ENCODE data around the gene RAD51B.

The RAD51B gene

DNA sequence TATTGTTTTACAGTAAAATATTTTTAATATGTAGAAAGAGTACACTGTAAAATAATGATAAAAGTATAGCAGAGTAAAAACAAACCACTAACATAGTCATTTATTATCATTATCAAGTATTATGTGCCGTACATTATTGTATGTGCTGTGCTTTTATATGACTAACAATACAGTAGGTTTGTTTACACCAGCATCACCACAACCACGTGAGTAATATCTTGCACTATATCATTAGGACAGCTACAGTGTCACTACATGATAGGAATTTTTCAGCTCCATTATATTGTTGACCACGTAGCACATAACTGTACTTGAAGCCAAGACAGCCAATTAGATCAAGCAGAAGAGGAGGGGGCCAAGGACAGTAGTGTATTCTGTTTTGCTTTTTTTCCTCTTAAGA, 415.4 kb downstream of the RAD51B start:
- DNase-seq (ENCODE audit: low read depth): no peak

DNA sequence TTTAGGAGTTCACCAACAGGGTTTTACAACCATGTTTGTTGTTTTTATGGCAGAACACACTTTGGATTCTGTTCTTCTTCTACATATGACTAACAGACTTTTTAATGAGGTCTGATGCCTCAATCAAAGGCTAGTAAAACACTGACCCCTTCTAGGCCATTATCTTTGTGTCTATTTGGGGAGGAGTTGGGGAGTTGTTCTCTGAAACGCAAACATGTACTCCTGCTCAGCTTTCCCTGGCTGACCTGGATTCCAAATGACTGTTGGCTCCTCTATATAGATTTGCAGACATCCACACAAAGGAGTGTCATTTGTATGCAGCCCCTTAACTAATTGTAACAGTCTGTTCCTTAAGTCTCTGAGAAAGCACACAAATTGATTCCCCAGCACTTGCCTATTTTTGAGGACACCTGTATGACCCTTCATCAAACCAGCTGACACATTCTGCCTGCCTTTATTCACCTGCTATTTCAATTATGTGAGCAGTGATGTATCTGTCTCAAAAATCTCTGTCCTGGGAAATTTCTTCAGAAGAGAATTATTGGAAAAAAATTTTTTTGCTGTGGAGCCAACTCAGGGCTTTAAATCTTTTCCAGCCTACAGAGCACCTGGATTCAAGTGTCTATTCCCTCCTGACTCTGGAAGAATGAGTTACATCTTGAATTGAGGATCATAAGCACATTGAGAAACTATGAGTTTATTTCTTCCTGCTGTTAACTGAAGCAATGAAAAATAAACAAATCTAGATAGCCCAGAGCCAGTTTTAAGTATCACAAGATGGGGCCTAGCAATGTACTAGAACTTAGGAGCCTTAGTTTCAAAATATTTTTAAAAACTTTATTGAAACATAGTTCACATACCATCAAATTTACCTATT, 417.2 kb downstream of the RAD51B start:
- DNase-seq (ENCODE audit: low read depth): no peak

- DNase-seq (ENCODE audit: low read depth): no peak
Measured at GRCh38 chr14:68238551-68238950, 419.0 kb downstream of the RAD51B start.

GRCh38 chr14:68238976-68239375, 419.4 kb downstream of the RAD51B start:
- DNase-seq (ENCODE audit: low read depth): no peak

- DNase-seq (ENCODE audit: low read depth): no peak
Measured at GRCh38 chr14:68239988-68240771, 420.6 kb downstream of the RAD51B start.

- DNase-seq (ENCODE audit: low read depth): no peak
Measured at GRCh38 chr14:68241862-68242487, 422.4 kb downstream of the RAD51B start.

DNA sequence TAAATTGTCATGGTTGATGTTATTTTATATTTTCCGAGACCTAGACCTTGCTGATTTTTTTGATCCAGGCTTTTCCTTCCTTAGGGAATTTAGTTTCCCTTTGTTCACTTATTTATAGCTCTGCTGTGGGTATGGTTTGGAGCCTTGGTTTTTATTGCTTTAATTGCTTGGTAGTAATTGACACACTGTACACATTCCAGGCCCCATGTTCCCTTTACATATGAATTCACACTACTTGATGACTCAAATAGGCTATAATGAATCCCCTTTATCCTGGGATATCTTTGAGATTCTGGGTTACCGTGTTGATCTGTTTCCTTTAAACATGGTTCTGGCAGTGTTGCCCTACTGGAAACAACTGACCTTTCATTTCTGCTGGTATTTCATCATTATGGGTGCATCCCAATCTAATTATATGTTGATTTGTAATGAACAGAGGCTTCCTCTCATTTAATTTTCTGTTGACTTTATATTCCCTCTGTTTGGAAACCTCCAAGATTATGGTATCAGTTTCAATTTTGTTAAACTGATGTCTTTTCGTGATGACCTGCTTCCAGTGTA, 424.0 kb downstream of the RAD51B start:
- DNase-seq (ENCODE audit: low read depth): no peak

GRCh38 chr14:68244262-68244980, 424.8 kb downstream of the RAD51B start:
- DNase-seq (ENCODE audit: low read depth): no peak

DNA sequence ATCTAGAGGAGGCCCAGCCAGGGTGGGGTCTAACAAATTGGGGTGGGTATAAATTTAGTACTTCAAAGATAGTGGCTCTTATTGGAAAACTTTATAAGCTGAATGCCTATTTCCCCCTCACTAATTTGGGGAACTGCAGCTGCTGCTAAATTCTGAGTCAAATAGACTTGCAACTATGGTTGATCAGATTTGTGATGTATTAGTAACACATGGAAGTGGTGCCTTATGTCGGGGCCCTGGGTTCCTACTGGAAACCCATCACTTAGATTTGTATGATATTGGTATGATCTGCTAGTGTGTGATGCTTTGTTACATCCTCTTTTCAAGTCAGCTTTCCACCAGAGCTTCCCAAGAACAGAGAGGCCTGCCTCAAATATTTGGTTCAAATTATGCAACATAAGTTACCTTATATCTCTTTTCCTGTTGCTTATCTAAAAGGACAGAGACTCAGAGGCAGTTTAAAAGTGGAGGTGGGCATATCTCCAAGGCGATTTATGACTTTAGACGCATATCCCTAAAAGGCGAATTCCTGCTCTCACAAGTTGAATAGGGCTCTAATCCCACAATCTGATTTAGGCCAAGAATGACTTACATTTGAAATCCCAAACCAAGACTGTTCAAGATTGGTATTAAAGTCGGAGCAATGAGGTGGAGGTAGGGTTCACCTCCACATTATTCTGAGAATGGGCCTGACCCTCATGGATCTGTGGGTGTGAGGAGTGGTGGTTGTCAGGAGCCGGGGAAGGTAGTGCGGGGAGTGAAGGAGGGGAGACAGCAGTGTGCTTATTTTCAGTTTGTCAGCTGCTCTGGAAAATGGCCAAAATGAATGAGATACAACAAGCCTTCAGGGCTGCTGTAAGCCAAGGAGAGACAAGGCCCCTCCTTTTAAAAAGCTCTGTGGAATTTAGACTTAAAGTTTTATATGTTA, 425.8 kb downstream of the RAD51B start:
- DNase-seq (ENCODE audit: low read depth): no peak

DNA sequence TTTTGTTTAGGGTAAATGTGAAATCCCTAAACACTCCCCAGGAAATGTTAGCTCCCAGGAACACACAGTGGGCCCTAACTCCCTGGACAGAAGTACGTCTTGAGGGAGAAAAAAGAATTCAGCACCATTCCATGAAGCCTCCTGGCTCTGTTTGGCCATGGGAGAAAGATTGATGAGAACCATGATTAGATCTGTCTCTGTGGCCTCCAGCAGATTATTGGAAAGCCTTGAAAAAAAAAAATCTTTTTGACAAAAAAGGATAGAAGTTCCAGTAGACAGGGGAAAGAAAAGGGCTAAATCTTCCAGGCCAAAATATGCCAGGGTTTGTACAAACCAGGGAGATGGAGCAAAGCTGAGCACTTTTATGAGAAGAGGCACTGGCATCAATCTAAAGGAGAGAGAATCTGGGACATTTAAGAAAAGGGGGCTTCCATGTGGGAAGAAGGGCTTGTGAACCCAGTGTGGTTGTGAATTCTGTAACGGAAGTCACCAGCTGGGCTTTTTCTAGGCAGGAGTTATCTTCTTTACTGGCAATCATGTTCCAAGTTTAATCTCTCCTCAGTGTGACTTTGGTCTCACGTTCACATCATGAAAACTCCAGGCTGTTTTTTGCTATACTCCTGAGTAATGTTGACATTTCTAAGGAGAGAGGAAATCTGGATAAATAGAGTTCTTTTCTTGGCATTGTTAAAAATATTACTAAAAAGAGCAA, 426.7 kb downstream of the RAD51B start:
- DNase-seq (ENCODE audit: low read depth): no peak

- DNase-seq (ENCODE audit: low read depth): no peak
Measured at GRCh38 chr14:68246786-68247105, 427.2 kb downstream of the RAD51B start.

GRCh38 chr14:68247274-68247673, 427.7 kb downstream of the RAD51B start:
- no peak for DNase-seq (ENCODE audit: low read depth)

DNA sequence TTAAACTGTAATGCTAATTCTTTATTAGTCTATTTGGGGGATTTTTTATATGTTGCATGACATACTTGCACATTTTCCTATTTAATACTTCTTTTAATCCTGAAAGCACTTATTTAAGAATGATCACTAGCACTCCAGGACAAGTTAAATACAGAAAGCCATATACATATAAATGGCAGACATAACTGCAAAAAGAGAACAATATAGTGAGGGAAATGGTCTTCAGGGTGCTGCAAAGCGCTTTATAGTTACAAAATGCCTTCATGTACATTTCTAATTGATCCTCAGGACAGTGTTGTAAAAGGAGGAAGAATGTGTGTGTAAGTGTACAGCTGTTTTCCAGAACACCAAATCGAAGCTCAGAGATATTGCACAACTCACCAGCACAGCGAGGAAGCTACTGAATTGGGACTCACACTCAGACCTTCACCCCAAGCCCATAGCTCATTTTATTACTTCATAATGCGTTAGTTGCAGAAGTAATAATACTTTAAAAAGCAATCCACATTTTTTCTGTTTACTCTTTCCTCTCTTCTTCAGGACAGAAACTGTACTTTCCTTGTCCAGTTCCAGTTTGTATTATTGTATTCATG, 428.2 kb downstream of the RAD51B start:
- no peak for DNase-seq (ENCODE audit: low read depth)

GRCh38 chr14:68248481-68249255, 429.1 kb downstream of the RAD51B start:
- peak; percentile 61 for DNase-seq (ENCODE audit: low read depth)

DNA sequence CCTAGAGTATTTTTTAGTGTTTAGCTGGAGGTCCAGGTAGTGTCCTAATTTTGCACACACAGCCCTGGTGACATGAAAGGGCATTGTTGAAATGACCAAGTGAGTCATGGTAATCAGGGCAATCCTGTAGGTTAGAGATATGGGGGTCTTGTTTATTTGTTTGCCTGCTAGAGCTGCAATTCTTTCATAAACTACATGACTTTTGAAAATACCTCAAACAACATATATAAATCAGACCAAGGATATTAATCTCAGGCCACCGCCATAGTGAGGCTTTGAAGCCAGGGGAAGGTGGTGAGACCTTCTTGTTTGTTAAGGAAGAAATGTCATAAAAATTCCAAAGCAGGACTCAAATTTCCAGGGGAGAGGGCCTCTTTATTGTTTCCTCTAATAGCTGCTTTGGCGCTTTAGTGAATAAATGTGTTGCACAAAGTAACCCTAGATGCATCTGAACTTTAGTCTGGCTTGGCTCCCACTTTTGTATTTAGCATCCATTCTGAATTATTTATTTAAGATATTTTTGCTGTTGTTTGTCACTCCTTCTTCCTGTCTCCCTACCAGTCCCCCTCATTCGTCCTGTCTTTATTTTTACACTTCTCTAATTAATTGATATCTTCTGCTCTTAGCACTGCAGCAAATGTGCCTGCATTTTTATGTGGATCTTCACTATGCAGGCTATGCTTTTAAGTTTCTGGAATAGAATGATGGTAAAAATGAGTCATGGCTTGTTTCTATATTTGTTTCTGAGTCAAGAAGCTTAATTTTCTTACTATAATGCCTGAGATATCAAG, 430.3 kb downstream of the RAD51B start:
- peak; percentile 56 for DNase-seq (ENCODE audit: low read depth)

DNA sequence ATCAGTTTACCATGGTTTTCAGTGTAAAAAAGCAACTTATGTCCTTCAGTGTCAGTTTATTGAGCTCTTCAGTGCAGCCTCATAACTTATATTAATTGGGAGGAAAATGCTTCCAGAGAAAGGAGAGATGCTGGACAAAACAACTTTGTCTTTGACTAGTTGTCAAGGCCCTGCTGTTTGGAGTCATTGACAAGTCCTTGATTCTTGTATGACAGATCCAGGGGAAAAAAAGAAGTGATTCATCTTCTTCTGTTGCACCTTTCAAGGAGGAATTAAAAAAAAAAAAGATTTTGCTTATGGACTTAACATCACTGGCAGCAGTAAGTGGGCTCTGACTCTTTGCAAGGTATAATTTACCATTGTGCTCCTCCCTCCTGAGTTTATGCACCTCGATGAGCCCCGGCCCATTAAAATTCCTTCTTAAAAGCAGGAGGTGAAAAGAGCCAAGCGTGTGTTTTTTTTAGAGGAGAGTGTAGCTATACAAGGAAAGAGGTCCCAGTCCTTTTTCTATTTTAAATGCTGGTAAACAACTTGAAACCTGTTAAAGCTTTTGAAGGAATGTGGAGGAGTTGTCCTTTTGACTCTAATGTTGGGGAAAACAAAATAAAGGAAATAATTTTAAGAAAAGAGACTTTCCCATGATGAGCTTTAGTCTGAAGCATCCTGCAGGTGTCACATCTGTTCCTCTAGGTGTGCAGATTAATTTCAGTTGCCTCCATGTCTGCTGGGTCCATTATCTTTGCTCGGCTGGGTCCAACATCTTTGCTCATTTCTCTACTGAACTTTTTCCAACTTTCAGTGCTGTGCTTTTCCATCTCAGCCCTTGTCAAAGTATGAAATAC, 431.6 kb downstream of the RAD51B start:
- no peak for DNase-seq (ENCODE audit: low read depth)

- DNase-seq (ENCODE audit: low read depth): no peak
Measured at GRCh38 chr14:68251769-68252100, 432.2 kb downstream of the RAD51B start.

Data from stromal cell of bone marrow (primary cell).